GM12874 (cell line): ENCODE data around the gene KIF18A.

ENCODE experiments used
- TF ChIP-seq, protein P1 (sequence below): IDR thresholded peaks from 2 replicates; pipeline ENCODE4 v1.5.1; 2011; ENCODE audit warnings: low read depth, mild to moderate bottlenecking, control low read depth, low read length, moderate library complexity; ENCODE audit not compliant: insufficient read depth

Gene KIF18A

GRCh38 chr11:28026634-28027290 is 81.2 kb downstream of the KIF18A start:
- TF ChIP-seq, protein P1, sequence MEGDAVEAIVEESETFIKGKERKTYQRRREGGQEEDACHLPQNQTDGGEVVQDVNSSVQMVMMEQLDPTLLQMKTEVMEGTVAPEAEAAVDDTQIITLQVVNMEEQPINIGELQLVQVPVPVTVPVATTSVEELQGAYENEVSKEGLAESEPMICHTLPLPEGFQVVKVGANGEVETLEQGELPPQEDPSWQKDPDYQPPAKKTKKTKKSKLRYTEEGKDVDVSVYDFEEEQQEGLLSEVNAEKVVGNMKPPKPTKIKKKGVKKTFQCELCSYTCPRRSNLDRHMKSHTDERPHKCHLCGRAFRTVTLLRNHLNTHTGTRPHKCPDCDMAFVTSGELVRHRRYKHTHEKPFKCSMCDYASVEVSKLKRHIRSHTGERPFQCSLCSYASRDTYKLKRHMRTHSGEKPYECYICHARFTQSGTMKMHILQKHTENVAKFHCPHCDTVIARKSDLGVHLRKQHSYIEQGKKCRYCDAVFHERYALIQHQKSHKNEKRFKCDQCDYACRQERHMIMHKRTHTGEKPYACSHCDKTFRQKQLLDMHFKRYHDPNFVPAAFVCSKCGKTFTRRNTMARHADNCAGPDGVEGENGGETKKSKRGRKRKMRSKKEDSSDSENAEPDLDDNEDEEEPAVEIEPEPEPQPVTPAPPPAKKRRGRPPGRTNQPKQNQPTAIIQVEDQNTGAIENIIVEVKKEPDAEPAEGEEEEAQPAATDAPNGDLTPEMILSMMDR: no peak

GRCh38 chr11:28017816-28018215 is 90.1 kb downstream of the KIF18A start:
- TF ChIP-seq, protein P1: no peak

- TF ChIP-seq, protein P1: no peak
Observed at GRCh38 chr11:28011813-28012212, 96.1 kb downstream of the KIF18A start.

- TF ChIP-seq, protein P1: no peak
Observed at GRCh38 chr11:28009996-28010395, 98.0 kb downstream of the KIF18A start.

DNA sequence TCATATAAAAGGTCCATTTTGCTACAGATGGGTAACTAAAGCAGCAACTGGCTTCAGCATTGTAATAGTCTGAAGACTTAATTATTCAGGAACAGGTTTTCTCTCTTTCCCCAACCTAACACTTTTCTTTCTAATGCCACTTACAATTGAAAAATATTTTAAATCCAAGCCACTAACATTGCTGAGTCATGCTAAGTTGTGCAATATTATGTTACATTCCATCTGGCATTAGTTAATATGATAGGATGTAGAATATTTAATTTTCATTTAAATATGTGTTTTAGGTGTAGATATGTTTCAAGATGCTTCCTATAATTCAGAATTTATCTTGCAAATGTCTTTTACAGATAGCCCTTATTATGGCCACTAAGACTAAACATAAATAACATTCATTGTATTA is 98.6 kb downstream of the KIF18A start:
- TF ChIP-seq, protein P1: no peak

GRCh38 chr11:28003615-28004014 is 104.3 kb downstream of the KIF18A start:
- TF ChIP-seq, protein P1: no peak

DNA sequence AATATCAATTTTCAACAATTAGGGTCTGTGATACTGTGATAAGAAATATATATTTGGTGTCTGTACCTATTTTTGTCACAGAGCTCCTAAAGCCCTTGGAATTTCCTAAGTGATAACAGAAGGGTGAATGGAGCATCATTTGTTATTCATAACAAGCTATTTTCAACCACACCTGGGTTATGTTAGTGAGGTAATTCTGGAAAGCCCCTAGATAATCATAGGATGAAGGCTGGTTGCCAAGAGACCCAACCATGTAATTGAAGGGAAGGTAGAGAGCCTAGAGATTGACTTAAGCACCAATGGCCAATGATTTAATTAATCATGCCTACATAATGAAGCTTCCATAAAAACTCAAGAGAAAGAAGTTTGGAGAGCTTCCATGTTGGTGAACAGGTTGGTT is 109.4 kb downstream of the KIF18A start:
- TF ChIP-seq, protein P1: no peak

- TF ChIP-seq, protein P1: no peak
Observed at GRCh38 chr11:27997344-27997743, 110.6 kb downstream of the KIF18A start.
